GM12864 (cell line): ENCODE measurements around the gene CLCC1.

Experiments
- DNase-seq: peaks from one replicate; pipeline ENCODE4 v3.0.0-alpha.2; 2011; ENCODE audit warnings: low read depth
- H3K4me3 ChIP-seq: 2 replicates; pipeline ENCODE4 v1.5.1; 2011; ENCODE audit warnings: mild to moderate bottlenecking, low read depth, low read length, control low read depth
- TF ChIP-seq, protein P1 (sequence below): IDR thresholded peaks from 2 replicates; pipeline ENCODE4 v1.5.1; 2011; ENCODE audit warnings: low read depth, mild to moderate bottlenecking, moderate library complexity, low read length, control low read depth, inconsistent platforms; ENCODE audit errors: missing control alignments

CLCC1 gene

GRCh38 chr1:108962681-108963051 is 618 bp downstream of the CLCC1 start:
- H3K4me3 ChIP-seq = peak overlapping the region; percentile 92
- no peak for DNase-seq
- TF ChIP-seq, protein P1, sequence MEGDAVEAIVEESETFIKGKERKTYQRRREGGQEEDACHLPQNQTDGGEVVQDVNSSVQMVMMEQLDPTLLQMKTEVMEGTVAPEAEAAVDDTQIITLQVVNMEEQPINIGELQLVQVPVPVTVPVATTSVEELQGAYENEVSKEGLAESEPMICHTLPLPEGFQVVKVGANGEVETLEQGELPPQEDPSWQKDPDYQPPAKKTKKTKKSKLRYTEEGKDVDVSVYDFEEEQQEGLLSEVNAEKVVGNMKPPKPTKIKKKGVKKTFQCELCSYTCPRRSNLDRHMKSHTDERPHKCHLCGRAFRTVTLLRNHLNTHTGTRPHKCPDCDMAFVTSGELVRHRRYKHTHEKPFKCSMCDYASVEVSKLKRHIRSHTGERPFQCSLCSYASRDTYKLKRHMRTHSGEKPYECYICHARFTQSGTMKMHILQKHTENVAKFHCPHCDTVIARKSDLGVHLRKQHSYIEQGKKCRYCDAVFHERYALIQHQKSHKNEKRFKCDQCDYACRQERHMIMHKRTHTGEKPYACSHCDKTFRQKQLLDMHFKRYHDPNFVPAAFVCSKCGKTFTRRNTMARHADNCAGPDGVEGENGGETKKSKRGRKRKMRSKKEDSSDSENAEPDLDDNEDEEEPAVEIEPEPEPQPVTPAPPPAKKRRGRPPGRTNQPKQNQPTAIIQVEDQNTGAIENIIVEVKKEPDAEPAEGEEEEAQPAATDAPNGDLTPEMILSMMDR = no peak

DNA sequence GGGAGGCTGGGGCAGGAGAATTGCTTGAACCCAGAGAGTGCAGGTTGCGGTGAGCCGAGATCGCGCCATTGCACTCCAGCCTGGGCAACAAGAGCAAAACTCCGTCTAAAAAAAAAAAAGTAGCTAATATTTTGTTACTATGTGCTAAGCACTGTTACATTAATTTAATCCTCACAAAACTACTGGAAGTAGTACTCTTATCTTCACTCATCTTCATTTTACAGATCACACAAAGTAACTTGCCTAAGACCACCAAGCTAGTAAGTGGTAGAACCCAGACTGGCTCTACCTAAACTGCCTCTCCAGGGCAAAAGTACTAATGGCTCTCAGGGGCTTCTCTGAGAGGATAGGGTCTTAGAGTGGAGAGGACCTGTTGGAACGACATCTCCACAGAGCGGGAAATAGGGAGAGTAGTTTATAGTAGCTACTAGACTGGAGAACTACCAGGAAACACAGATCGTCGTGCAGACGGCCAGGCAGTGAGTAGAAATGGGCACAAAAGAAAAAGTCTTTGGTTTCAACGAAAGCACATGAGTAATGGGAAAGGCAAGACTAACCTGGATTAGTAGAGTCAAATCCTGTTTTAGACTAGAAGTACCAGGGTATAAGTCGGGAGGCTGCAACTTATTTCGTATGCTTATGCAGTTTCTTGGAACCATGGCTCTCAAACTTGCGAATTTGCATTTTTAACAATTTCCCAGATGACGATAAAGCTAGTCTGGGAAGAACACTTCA is 1.4 kb downstream of the CLCC1 start:
- TF ChIP-seq, protein P1 = no peak
- no peak for DNase-seq
- peak overlapping the region; percentile 92 for H3K4me3 ChIP-seq

DNA sequence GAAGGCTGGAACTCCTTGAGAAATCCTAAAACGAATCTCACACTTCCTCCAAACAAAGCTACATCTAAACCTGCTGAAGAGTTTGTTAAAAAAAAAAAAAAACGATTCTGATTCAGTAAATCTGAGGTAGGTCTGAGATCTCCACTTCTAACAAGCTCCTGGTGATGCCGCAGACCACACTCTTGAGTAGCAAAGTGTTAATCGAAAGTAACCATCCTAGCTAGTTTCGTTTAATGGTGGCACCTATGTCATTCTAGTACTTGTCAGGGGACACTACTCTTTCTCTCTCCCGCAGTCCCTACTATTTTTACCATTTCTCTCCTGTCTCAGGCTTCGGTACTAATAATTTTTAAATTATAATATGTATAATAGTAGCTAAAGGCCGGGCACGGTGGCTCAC is 2.1 kb downstream of the CLCC1 start:
- TF ChIP-seq, protein P1 = no peak
- H3K4me3 ChIP-seq = peak overlapping the region; percentile 92; the same call in 1 of the 2 replicates

GRCh38 chr1:108960719-108961118 is 2.6 kb downstream of the CLCC1 start:
- TF ChIP-seq, protein P1 = no peak
- DNase-seq = no peak
- peak overlapping the region; percentile 7; the same call in 1 of the 2 replicates for H3K4me3 ChIP-seq

More for the DNA sequence above, 2.1 kb downstream of the CLCC1 start:
- peak; percentile 69 for DNase-seq

- DNase-seq = no peak
These were observed 5.4 kb downstream of the CLCC1 start for GRCh38 chr1:108957888-108958287.

GRCh38 chr1:108955881-108956280 is 7.4 kb downstream of the CLCC1 start:
- TF ChIP-seq, protein P1 = no peak
- no peak for DNase-seq
- H3K4me3 ChIP-seq = no peak overlapping the region

More at GRCh38 chr1:108957888-108958287, 5.4 kb downstream of the CLCC1 start:
- no peak overlapping the region for H3K4me3 ChIP-seq
- TF ChIP-seq, protein P1 = no peak

DNA sequence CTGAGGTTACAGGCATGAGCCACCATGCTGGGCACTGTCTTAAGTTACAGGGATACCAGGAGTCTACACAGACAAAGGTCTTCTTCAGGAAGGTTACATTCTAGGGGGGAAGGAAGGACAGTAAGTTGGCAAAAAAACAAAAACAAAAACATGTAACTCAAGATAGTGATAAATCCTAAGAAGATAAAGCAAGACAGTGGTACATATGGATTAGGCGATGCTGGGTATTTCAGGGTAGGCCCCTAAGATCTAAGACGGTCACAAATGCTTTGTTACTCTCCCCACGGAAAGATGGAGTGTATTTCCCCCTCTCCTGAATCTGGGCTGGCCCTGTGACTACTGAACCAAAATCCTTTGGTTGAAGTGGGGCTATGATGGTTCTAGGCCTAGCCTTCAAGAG is 8.2 kb downstream of the CLCC1 start:
- no peak for DNase-seq
- TF ChIP-seq, protein P1 = no peak
- H3K4me3 ChIP-seq = no peak overlapping the region
